Stimulated activated effector memory CD8-positive, alpha-beta T cell treated with anti-CD3 and anti-CD28 coated beads, Interleukin-12 subunit alpha, Interleukin-12 subunit beta, amount 100 ng/mL, for 72 hours (primary cell): ENCODE measurements around the gene LIN28A.
"Not testable (repeated sequence)": the region's sequence is repeated elsewhere in the genome, so short reads cannot be mapped to it uniquely, and the experiment has no call there.

Experiments used
- ATAC-seq: fragments of 150-1000 bp; cut with Tn5 transposase; 2 replicates; pipeline ENCODE4 v1.10.0; 2021
- DNase-seq, 2 donors: peaks; one replicate each; pipeline ENCODE4 v3.0.0; 2021 to 2022; ENCODE audit warnings: low spot score in 2 of 2
- H3K27ac Mint-ChIP-seq: one replicate; pipeline ENCODE4 v1.8.0; 2022; ENCODE audit warnings: mild to moderate bottlenecking, mixed read lengths
- H3K36me3 Mint-ChIP-seq: one replicate; pipeline ENCODE4 v1.8.0; 2022; ENCODE audit warnings: mild to moderate bottlenecking, mixed read lengths
- H3K4me1 Mint-ChIP-seq: one replicate; pipeline ENCODE4 v1.8.0; 2022; ENCODE audit warnings: mixed read lengths
- H3K4me3 Mint-ChIP-seq: one replicate; pipeline ENCODE4 v1.8.0; 2022; ENCODE audit warnings: mild to moderate bottlenecking, mixed read lengths
- H3K9me3 Mint-ChIP-seq: one replicate; pipeline ENCODE4 v1.8.0; 2022; ENCODE audit warnings: mixed read lengths

The LIN28A gene

DNA sequence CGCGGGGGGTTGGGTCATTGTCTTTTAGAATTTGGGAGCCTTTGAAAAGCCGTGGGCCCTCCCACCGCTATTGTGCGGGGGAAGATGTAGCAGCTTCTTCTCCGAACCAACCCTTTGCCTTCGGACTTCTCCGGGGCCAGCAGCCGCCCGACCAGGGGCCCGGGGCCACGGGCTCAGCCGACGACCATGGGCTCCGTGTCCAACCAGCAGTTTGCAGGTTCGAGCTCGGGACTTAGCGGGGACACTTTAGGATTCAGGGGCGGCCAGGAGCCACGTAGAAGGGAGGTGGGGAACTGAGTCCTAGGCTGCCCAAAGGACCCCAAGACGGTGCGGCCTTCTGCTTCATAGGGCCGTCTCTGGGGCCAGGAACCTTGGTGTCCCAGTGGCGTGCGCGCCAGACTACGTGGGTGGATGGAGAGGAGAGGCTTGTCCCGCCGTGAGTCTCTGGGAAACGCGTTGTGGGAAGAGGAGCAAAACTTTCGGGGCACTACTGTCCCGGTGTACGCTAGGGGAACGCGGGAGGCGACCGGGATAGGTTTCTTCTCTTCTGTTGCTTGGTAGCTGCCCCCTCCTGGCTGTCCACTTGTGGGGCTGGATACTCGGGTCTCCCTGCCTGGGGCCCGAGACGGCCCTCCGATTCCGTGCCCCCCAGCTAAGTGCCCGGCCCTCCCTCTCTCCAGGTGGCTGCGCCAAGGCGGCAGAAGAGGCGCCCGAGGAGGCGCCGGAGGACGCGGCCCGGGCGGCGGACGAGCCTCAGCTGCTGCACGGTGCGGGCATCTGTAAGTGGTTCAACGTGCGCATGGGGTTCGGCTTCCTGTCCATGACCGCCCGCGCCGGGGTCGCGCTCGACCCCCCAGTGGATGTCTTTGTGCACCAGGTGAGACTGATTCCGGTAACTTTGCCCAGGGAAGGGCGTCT lies at the start of gene LIN28A:
Gene LIN28A (plus strand): TSS at position 112 of the 918 bp plus-strand sequence. CDS start 75 bp downstream, at position 187.
- Mint-ChIP-seq H3K9me3 (no peaks in the 10 kb centered on the region), H3K27ac (no peak within 1 kb of the TSS), H3K36me3 (no peaks in the 10 kb centered on the region), H3K4me3 (no peak within 1 kb of the TSS), H3K4me1 (peaks cover 22% of the 10 kb centered on the region)
- DNase-seq: no peak
- no peak for ATAC-seq

DNA sequence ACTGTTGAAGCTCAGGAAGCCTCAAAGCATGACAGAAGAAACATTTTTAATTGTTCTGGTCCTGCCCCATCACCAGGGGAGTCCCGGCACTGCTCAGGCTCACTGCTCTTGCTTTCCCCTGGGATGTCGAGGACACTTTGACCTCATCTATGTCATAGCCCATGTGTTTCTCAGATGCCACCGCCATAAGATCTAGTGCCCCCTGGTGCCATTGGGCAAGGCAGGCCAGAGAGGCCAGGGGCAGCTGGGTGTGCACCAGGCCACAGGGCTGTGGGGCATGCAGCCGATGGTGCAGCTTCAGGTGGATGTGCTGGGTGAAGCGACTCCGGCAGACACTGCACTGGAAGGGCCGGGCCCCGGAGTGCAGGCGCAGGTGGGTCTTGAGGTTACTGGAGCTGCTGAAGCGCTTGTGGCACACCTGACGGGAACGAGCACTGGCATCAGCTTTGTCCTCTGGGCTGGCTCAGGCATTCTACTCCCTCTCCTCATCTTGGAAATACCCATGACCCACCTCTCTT lies 49.0 kb upstream of the LIN28A start:
- no peak for ATAC-seq
- Mint-ChIP-seq H3K4me1 (peaks cover 55% of the 10 kb centered on the region), H3K4me3 (no peak overlapping the region)

DNA sequence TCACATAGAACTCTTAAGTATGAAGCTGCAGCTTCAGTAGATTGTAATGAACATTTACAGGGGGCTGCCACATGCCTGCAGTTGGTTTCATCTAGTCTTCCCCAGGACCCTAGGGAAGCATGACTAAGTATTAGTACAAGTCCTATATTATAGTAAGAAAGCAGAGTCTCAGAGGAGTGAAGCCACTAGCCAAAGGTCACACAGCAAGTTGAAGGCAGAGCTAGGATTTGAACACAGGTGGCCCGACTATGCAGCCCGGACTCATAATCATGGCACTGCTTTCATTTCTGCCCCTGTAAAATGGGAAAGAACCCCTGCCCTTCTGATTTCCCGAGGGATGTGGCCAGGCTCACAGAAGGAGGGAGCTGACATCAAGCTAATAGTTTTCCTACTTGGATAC lies 48.3 kb upstream of the LIN28A start:
- ATAC-seq (no peak), DNase-seq (no peak)
- Mint-ChIP-seq H3K27ac (no peak overlapping the region), H3K4me3 (no peak overlapping the region), H3K36me3 (peaks cover 13% of the 10 kb centered on the region), H3K9me3 (no peaks in the 10 kb centered on the region), H3K4me1 (peaks cover 55% of the 10 kb centered on the region)

More for the DNA sequence above, 49.0 kb upstream of the LIN28A start:
- DNase-seq: no peak
- Mint-ChIP-seq H3K36me3 (peaks cover 13% of the 10 kb centered on the region), H3K27ac (no peak overlapping the region), H3K9me3 (no peaks in the 10 kb centered on the region)

DNA sequence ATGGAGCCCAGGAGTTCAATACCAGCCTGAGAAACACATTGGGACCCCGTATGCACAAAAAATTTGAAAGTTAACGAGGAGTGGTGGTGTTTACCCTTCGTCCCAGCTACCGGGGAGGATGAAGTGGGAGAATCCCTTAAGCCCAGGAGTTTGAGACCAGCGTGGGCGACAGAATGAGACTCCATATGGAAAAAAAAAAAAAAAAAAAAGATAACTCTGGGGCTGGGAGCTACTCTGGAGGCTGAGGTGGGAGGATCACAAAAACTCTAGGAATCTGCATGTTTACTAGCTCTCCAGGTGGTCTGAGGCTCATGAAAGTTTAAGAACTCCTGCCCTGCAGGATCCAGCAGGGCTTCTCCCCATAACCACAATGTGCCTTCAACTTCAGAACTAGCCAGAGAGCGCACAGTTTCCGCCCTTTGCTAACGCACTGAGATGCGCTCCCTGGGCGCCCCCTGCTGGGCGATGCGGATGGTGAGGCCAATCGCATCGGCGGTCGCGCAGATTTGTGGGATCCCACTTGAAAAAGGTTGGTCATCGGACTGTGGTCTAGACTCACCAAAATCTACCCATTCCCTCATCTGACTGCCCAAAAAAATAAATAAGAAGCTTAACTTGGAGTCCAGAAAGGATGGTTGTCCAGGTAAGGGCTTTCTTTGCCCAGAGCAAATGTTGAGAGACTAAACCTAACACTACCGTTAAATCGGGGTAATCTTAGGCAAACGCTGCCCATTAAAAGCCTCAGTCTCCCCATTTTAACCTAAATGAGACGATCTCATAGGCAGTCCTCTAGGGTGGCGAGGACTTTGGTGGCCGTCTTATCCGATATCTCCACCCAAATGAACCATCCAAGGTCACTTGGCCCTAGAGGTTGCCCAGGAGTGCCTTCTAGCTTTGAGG lies 46.8 kb upstream of the LIN28A start:
- ATAC-seq (peak; percentile 84), DNase-seq (peak; percentile 91 to 92)
- H3K36me3 Mint-ChIP-seq: peaks cover 13% of the 10 kb centered on the region
- H3K9me3 Mint-ChIP-seq: no peaks in the 10 kb centered on the region
- no peak overlapping the region for H3K27ac Mint-ChIP-seq
- peaks cover 50% of the 10 kb centered on the region for H3K4me1 Mint-ChIP-seq
- no peak overlapping the region for H3K4me3 Mint-ChIP-seq

DNA sequence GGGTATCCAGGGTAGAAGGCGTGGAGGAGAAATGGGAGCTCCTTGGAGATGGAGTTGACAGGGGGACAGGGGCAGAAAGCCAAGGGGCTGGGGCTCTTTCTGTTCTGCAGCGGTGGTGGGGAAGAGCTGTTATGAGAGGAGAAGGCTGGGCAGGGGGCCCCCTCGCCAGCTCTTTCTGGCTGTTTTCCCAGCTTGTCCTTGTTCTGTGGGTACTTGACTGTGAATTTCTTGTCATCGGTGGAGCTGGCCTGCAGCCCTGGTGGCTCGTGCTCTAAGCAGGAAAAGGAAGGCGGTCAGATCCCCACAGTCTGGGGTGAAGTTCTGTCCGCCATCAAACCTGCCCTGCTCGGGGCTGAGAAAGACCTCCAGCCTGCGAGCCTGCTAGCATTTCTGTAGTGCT lies 45.7 kb upstream of the LIN28A start:
- Mint-ChIP-seq H3K27ac (no peak overlapping the region), H3K9me3 (no peaks in the 10 kb centered on the region), H3K36me3 (peaks cover 13% of the 10 kb centered on the region), H3K4me1 (peaks cover 43% of the 10 kb centered on the region), H3K4me3 (no peak overlapping the region)
- no peak for DNase-seq
- ATAC-seq: no peak

DNA sequence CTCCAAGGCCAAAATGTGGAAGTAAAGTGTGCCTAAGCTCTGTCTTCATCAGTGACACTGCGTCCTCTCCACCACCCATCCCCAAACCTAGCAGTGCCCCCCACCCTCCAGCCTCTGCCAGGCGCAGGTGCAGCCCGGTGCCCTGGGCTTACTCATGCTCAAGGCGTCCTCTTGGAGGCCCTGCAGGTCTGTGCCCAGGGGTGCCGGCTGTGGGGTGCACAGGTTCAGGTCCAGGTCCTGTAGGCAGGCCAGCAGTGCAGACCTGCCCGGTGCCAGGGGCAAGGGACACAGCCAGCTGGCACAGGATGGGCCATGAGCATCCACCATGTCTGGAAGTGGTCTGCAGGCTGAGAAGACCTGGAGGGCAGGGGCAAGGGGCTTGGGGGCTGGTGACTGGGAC lies 43.2 kb upstream of the LIN28A start:
- H3K4me3 Mint-ChIP-seq: no peak overlapping the region
- H3K9me3 Mint-ChIP-seq: no peaks in the 10 kb centered on the region
- ATAC-seq (no peak), DNase-seq (no peak)
- peaks cover 48% of the 10 kb centered on the region for H3K4me1 Mint-ChIP-seq
- no peak overlapping the region for H3K27ac Mint-ChIP-seq
- peaks cover 15% of the 10 kb centered on the region for H3K36me3 Mint-ChIP-seq

DNA sequence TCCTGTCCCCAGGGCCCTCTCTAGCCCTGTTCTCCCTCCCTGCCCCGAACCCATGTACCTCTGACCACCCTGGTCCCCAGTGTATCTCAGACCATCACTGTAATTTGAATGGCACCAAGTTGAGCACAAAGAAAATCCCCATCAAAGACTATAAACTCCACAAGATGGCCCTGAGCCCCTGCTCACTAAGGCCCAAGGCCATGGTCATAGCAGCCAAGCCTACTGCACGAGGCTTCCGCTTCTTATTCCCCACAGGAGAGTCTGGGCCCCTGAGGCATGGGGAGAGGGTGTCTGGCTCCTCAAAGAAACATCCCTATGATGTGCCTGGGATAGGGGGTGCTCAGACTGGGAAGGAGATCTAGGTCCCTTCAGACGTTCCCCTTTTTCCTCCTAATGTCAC lies 42.6 kb upstream of the LIN28A start:
- no peak overlapping the region for H3K4me3 Mint-ChIP-seq
- H3K27ac Mint-ChIP-seq: no peak overlapping the region
- no peak for DNase-seq
- ATAC-seq: no peak
- peaks cover 50% of the 10 kb centered on the region for H3K4me1 Mint-ChIP-seq
- H3K9me3 Mint-ChIP-seq: no peaks in the 10 kb centered on the region
- H3K36me3 Mint-ChIP-seq: peaks cover 17% of the 10 kb centered on the region

GRCh38 chr1:26368486-26368885 lies 42.1 kb upstream of the LIN28A start:
- Mint-ChIP-seq H3K4me3 (no peak overlapping the region), H3K27ac (no peak overlapping the region), H3K9me3 (no peaks in the 10 kb centered on the region), H3K36me3 (peaks cover 12% of the 10 kb centered on the region), H3K4me1 (peaks cover 50% of the 10 kb centered on the region)
- ATAC-seq (no peak), DNase-seq (no peak)

- Mint-ChIP-seq H3K4me1 (peaks cover 56% of the 10 kb centered on the region), H3K27ac (peak overlapping the region; percentile 78), H3K9me3 (no peaks in the 10 kb centered on the region), H3K4me3 (peak overlapping the region; percentile 62), H3K36me3 (peaks cover 13% of the 10 kb centered on the region)
- ATAC-seq (peak; percentile 60), DNase-seq (no peak)
These were observed 39.8 kb upstream of the LIN28A start for GRCh38 chr1:26370591-26371382.

DNA sequence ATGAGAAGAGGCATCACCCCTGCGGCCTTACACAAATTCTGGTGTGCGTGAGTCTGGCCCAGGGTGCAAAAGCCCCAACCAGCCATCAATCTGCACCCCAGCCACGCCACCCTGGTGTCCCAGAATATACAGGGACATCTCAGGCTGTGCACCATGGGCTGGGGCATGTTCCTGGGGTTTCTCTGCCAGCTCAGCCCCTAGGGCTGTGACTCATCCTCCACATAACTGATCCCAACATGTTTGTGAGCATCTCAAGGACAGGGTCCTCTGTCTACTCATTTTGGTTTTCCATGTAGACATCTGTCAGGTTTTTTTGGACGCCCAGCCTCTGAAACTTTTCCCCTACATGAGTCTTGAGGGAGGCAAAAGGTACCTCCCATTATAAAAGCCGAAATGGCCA lies 38.6 kb upstream of the LIN28A start:
- peak overlapping the region; percentile 17 for H3K27ac Mint-ChIP-seq
- H3K36me3 Mint-ChIP-seq: peaks cover 13% of the 10 kb centered on the region
- no peaks in the 10 kb centered on the region for H3K9me3 Mint-ChIP-seq
- no peak overlapping the region for H3K4me3 Mint-ChIP-seq
- ATAC-seq: peak; percentile 45
- H3K4me1 Mint-ChIP-seq: peaks cover 68% of the 10 kb centered on the region
- no peak for DNase-seq

GRCh38 chr1:26372611-26373010 lies 38.0 kb upstream of the LIN28A start, which contains the start of gene ZNF683:
Gene ZNF683 (minus strand): TSS chr1:26372750. CDS start chr1:26368571, 4,179 bp downstream.
- Mint-ChIP-seq H3K4me1 (peaks cover 74% of the 10 kb centered on the region), H3K27ac (peak within 1 kb of the TSS; percentile 17), H3K4me3 (peak within 1 kb of the TSS; percentile 48), H3K36me3 (peaks cover 14% of the 10 kb centered on the region)
- H3K9me3 Mint-ChIP-seq, ATAC-seq, DNase-seq: not testable (repeated sequence)

DNA sequence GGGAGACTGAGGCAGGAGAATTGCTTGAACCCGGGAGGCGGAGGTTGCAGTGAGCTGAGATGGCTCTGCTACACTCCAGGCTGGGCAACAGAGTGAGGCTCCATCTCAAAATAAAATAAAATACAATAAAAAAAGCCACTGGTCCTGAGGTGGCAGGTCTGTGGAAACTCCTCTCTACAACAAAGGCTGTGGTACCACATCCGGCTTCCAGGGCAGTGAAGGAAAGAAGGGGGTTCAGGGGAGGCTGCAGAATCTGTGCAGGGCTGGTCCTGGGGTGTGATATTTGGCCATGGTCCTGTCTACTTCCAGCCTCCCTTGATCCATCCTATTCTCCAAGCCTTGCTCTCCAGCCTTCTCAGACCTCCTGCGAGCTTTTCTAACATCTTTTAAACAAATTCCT lies 37.3 kb upstream of the LIN28A start:
- DNase-seq: no peak
- peak overlapping the region; percentile 48 for H3K4me3 Mint-ChIP-seq

GRCh38 chr1:26373789-26374188 lies 36.8 kb upstream of the LIN28A start:
- peak overlapping the region; percentile 88 for H3K27ac Mint-ChIP-seq
- DNase-seq (no peak), ATAC-seq (no peak)
- no peaks in the 10 kb centered on the region for H3K9me3 Mint-ChIP-seq
- peak overlapping the region; percentile 48 for H3K4me3 Mint-ChIP-seq
- peaks cover 19% of the 10 kb centered on the region for H3K36me3 Mint-ChIP-seq
- H3K4me1 Mint-ChIP-seq: peaks cover 86% of the 10 kb centered on the region

More for the DNA sequence above, 37.3 kb upstream of the LIN28A start:
- Mint-ChIP-seq H3K27ac (no peak overlapping the region), H3K4me1 (peaks cover 81% of the 10 kb centered on the region), H3K9me3 (no peaks in the 10 kb centered on the region), H3K36me3 (peaks cover 19% of the 10 kb centered on the region)
- peak; percentile 53 for ATAC-seq

GRCh38 chr1:26374361-26374760 lies 36.3 kb upstream of the LIN28A start:
- not testable (repeated sequence) for ATAC-seq, H3K9me3 Mint-ChIP-seq, DNase-seq
- Mint-ChIP-seq H3K27ac (peak overlapping the region; percentile 88), H3K36me3 (peaks cover 19% of the 10 kb centered on the region), H3K4me1 (peaks cover 89% of the 10 kb centered on the region), H3K4me3 (peak overlapping the region; percentile 48)
